GM19395 (cell line): ENCODE measurements around the gene NBR1.
A peak's percentile ranks its signal among the peaks of the same experiment; 100 is the strongest.
"Not testable (repeated sequence)": the region's sequence is repeated elsewhere in the genome, so short reads cannot be mapped to it uniquely, and the experiment has no call there.

Experiments used
- ATAC-seq: cut with Tn5 transposase; IDR thresholded peaks from one replicate; pipeline ENCODE4 v1.9.1; 2021; ENCODE audit warnings: mild to moderate bottlenecking, moderate library complexity; ENCODE audit not compliant: unreplicated experiment

NBR1 gene, protein sequence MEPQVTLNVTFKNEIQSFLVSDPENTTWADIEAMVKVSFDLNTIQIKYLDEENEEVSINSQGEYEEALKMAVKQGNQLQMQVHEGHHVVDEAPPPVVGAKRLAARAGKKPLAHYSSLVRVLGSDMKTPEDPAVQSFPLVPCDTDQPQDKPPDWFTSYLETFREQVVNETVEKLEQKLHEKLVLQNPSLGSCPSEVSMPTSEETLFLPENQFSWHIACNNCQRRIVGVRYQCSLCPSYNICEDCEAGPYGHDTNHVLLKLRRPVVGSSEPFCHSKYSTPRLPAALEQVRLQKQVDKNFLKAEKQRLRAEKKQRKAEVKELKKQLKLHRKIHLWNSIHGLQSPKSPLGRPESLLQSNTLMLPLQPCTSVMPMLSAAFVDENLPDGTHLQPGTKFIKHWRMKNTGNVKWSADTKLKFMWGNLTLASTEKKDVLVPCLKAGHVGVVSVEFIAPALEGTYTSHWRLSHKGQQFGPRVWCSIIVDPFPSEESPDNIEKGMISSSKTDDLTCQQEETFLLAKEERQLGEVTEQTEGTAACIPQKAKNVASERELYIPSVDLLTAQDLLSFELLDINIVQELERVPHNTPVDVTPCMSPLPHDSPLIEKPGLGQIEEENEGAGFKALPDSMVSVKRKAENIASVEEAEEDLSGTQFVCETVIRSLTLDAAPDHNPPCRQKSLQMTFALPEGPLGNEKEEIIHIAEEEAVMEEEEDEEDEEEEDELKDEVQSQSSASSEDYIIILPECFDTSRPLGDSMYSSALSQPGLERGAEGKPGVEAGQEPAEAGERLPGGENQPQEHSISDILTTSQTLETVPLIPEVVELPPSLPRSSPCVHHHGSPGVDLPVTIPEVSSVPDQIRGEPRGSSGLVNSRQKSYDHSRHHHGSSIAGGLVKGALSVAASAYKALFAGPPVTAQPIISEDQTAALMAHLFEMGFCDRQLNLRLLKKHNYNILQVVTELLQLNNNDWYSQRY

GRCh38 chr17:43170766-43171585, at the start of gene NBR1:
Gene NBR1, plus strand, starts transcription at chr17:43171214. Its CDS starts 4,586 bp downstream, at chr17:43175800.
- ATAC-seq = peak; percentile 76

DNA sequence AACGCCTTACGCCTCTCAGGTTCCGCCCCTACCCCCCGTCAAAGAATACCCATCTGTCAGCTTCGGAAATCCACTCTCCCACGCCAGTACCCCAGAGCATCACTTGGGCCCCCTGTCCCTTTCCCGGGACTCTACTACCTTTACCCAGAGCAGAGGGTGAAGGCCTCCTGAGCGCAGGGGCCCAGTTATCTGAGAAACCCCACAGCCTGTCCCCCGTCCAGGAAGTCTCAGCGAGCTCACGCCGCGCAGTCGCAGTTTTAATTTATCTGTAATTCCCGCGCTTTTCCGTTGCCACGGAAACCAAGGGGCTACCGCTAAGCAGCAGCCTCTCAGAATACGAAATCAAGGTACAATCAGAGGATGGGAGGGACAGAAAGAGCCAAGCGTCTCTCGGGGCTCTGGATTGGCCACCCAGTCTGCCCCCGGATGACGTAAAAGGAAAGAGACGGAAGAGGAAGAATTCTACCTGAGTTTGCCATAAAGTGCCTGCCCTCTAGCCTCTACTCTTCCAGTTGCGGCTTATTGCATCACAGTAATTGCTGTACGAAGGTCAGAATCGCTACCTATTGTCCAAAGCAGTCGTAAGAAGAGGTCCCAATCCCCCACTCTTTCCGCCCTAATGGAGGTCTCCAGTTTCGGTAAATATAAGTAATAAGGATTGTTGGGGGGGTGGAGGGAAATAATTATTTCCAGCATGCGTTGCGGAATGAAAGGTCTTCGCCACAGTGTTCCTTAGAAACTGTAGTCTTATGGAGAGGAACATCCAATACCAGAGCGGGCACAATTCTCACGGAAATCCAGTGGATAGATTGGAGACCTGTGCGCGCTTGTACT, 45.7 kb upstream of the NBR1 start, which contains the start of gene BRCA1:
Gene BRCA1, minus strand, starts transcription at position 232 of the 834 bp plus-strand sequence. CDS start 1,268 bp downstream, outside the sequence.
- ATAC-seq = peak; percentile 93

- no peak for ATAC-seq
Observed at GRCh38 chr17:43125967-43126910, 44.8 kb upstream of the NBR1 start.

- ATAC-seq = no peak
Observed at GRCh38 chr17:43126911-43127290, 44.1 kb upstream of the NBR1 start.

DNA sequence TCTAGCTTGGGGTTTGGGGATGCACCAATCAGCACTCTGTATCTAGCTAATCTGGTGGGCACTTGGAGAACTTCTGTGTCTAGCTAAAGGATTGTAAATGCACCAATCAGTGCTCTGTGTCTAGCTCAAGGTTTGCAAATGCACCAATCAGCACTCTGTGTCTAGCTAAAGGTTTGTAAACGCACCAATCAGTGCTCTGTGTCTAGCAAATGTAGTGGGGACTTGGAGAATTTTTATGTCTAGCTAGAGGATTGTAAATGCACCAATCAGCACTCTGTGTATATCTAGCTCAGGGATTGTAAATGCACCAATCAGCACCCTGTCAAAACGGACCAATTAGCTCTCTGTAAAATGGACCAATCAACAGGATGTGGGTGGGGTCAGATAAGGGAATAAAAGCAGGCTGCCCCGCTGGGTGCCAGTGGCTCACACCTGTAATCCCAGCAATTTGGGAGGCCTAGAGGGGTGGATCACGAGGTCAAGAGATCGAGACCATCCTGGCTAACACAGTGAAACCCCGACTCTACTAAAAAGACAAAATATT, 43.6 kb upstream of the NBR1 start:
- ATAC-seq = not testable (repeated sequence)

GRCh38 chr17:43129671-43130010, 41.4 kb upstream of the NBR1 start:
- ATAC-seq = no peak

- ATAC-seq = no peak
Observed at GRCh38 chr17:43132117-43132516, 38.9 kb upstream of the NBR1 start.

- ATAC-seq = not testable (repeated sequence)
Observed at GRCh38 chr17:43133439-43133838, 37.6 kb upstream of the NBR1 start.

DNA sequence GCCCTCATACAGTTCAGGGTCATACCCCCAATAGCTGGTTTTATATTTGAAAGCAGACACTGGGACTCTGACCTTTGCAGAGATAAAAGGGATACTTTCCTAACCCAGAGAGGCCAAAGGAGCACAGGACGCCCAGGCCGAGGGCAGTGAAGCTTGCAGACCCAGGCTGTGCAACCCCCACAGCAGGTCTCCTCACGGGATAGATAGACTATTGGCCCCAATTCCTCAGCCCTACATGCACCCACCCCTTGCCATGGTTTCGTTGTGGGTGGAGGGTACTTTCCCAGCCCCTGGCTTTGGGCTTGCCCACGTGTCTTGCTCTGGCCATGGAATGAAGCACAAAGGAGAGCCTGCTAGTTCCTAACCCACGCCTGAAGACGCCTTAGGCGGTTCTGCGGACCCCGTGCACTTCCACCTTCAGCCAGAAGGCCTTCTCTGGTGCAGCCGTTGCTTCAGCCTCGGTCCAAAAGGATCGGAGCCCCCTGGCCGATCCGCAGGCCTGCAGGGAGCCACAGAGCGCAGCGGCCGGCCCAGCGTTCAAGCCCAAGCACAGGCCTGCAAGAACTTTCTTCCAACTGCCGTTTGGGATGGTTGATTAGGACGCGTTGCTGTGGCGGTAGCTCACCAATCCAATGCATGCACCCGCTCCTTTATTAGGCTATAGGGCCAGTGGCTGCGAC, 36.1 kb upstream of the NBR1 start:
- no peak for ATAC-seq

GRCh38 chr17:43135454-43135819, 35.6 kb upstream of the NBR1 start:
- ATAC-seq = no peak

DNA sequence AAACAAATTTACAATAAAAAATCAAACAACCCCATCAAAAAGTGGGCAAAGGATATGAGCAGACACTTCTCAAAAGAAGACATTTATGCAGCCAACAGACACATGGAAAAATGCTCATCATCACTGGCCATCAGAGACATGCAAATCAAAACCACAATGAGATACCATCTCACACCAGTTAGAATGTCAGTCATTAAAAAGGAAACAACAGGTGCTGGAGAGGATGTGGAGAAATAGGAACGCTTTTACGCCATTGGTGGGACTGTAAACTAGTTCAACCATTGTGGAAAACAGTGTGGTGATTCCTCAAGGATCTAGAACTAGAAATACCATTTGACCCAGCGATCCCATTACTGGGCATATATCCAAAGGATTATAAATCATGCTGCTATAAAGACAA, 34.4 kb upstream of the NBR1 start:
- not testable (repeated sequence) for ATAC-seq

- ATAC-seq = not testable (repeated sequence)
Observed at GRCh38 chr17:43138531-43138930, 32.5 kb upstream of the NBR1 start.

- ATAC-seq = no peak
Observed at GRCh38 chr17:43140396-43141332, 30.4 kb upstream of the NBR1 start.

DNA sequence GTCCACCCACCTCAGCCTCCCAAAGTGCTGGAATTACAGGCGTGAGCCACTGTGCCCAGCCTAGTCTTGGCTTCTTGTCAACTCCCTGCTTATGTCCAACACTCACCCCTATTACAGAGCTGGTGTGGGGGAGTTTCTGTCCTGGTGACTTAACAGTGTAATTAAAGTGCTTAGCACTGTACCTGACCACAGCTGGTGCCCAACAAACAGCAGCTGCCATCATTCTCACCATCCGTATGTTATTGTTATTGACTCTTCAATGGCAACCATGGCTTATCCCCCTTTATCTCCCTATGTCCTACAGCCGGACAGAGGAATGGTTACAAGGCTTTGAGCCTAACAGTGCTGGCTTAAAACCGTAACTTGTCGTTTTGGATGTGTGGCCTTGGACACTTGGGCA, 28.9 kb upstream of the NBR1 start:
- no peak for ATAC-seq

- no peak for ATAC-seq
Observed at GRCh38 chr17:43143201-43143600, 27.8 kb upstream of the NBR1 start.

DNA sequence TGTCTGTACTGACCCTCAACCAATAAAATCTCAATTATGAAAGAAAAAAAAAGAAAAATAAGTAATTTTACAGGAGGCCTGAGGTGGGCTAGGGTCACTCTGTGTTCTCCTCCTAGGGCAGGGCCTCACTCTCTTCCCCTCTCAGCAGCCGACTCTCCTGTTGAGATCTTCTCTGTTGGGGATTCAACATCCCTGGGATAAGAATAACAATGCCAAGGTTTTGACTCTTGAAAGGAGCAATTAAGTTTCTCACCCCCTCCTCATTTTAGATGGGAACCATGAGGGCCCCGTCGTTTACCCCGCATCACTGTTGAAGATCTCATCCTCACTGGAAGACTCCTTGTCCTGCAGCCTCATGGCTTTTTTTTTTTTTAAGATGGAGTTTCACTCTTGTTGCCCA, 24.4 kb upstream of the NBR1 start:
- no peak for ATAC-seq

DNA sequence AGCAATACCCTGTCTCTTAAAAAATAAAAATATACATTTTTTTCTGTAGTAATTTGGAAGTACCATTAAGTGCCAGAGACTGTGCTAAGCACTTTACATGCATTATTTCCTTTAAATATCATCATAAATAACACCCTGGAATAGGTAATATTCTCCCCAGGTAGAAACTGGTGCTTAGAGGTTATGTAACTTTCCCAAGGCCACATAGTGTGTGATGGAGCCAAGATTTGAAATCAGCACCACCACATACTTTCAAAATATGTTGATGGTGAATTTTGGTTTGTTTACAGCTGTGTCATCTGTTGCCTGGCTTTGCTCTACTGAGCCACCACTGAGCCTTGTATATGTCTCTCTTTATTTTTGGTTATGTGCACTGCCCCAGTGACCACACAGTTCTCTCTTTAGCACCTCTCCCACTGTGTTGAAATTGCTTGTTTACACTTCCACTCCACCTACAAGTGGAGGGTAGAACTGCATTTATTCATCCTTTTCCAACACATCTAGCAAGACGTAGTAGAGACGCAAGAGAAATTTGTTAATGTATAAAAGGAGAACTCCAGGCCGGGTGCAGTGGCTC, 19.0 kb upstream of the NBR1 start:
- ATAC-seq = no peak
